IPS DF 6.9 (cell line): ENCODE data around the gene LGALS1.

Source experiments
- DNase-seq: peaks from one replicate; pipeline ENCODE4 v3.0.0-alpha.2; 2013; ENCODE audit warnings: low read depth, low spot score
- H3K27ac ChIP-seq: one replicate; pipeline ENCODE4 v1.5.1; 2013; ENCODE audit warnings: low read length, control low read depth
- H3K27me3 ChIP-seq: 2 replicates; pipeline ENCODE4 v1.6.1; 2013; ENCODE audit warnings: mild to moderate bottlenecking, low read length; ENCODE audit not compliant: control insufficient read depth, insufficient read depth
- H3K36me3 ChIP-seq: 2 replicates; pipeline ENCODE4 v1.6.1; 2013; ENCODE audit warnings: low read length; ENCODE audit not compliant: control insufficient read depth, insufficient read depth
- H3K4me1 ChIP-seq: 2 replicates; pipeline ENCODE4 v1.6.1; 2013; ENCODE audit warnings: low read length; ENCODE audit not compliant: control insufficient read depth, insufficient read depth
- H3K4me3 ChIP-seq: 2 replicates; pipeline ENCODE4 v1.5.1; 2013; ENCODE audit warnings: mild to moderate bottlenecking, low read length
- H3K9me3 ChIP-seq: 2 replicates; pipeline ENCODE4 v1.6.1; 2013; ENCODE audit warnings: low read length, inconsistent platforms; ENCODE audit not compliant: control insufficient read depth, insufficient read depth
- WGBS: extraction: QIAGEN DNeasy Blood & Tissue Kit; methylation state at CpG from one replicate; pipeline ENCODE4 v1.1.7; 2013; ENCODE audit warnings: mixed read lengths, missing lambda C conversion rate; ENCODE audit not compliant: insufficient read length, insufficient coverage; 5-methylcytosine and 5-hydroxymethylcytosine counted together

Gene LGALS1

DNA sequence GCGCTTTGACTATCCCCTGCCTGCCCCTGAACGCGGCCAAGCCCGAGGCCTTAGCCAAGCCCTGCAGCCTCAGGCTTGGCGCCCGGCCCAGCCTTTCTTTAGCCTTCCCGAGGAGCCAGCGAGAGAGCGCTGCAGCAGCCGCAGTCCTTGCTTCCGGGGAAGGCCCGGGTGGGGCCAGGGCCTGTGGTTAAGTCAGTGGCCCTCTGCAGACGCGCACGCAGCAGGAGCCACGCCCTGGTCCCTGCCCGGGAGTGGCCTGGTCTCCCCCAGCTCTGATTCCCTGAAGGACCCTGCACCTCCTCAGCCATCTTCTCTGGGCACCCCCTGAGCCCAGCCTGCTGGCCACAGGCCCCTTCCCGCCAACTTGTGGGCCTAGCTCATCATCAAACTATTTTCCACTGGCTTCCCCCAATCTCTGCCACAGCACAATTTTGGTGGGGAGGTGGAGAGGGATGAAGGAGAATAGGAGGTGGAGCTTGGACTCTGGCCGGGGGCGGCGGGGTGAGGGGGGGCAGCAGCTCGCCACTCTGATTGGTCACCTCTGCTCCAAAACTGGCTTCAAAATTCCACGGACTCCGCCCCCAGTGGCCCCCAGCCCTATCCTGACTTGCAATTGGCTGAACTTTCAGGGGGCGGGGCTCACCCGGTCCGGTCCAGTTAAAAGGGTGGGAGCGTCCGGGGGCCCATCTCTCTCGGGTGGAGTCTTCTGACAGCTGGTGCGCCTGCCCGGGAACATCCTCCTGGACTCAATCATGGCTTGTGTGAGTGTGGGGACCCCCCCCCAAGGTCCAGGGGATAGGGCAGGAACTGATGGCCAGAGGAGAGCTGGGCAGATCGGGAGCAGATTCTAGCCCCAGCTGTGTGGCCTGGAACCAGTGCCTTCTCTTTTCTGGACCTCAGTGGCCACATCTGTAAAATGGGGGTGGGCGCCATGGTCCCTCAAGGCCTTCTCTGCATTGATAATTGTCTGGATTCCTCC, at the start of gene LGALS1:
Gene LGALS1 (plus strand): TSS at position 686 of the 979 bp plus-strand sequence. CDS start 67 bp downstream, at position 753.
- Histone ChIP-seq H3K4me1 (peaks cover 12% of the 10 kb centered on the region), H3K9me3 (no peaks in the 10 kb centered on the region), H3K27ac (no peak within 1 kb of the TSS), H3K36me3 (peaks cover 3% of the 10 kb centered on the region; the same call in 1 of the 2 replicates), H3K27me3 (no peaks in the 10 kb centered on the region), H3K4me3 (peak within 1 kb of the TSS; percentile 5; the same call in 1 of the 2 replicates)
- WGBS, result no CpG with 5 or more reads among the region's 34 CpGs
- no peak for DNase-seq

- peaks cover 10% of the 10 kb centered on the region for H3K36me3 ChIP-seq
- no peak for DNase-seq
- H3K4me1 ChIP-seq, result peaks cover 4% of the 10 kb centered on the region; the same call in 1 of the 2 replicates
- no peak overlapping the region for H3K27ac ChIP-seq
- H3K9me3 ChIP-seq, result no peaks in the 10 kb centered on the region
- no peak overlapping the region for H3K4me3 ChIP-seq
- no peaks in the 10 kb centered on the region for H3K27me3 ChIP-seq
- no CpG with 5 or more reads among the region's 14 CpGs for WGBS
Observed at GRCh38 chr22:37625737-37626136, 49.7 kb upstream of the LGALS1 start.

GRCh38 chr22:37626144-37626543, 49.3 kb upstream of the LGALS1 start:
- DNase-seq, result no peak
- H3K4me3 ChIP-seq, result no peak overlapping the region
- H3K27me3 ChIP-seq, result no peaks in the 10 kb centered on the region
- H3K36me3 ChIP-seq, result peaks cover 8% of the 10 kb centered on the region
- H3K27ac ChIP-seq, result no peak overlapping the region
- H3K9me3 ChIP-seq, result no peaks in the 10 kb centered on the region
- peaks cover 4% of the 10 kb centered on the region; the same call in 1 of the 2 replicates for H3K4me1 ChIP-seq
- WGBS, result no CpG with 5 or more reads among the region's 11 CpGs

GRCh38 chr22:37626556-37627075, 48.8 kb upstream of the LGALS1 start:
- Histone ChIP-seq H3K27ac (no peak overlapping the region), H3K9me3 (no peaks in the 10 kb centered on the region), H3K36me3 (peaks cover 8% of the 10 kb centered on the region), H3K27me3 (no peaks in the 10 kb centered on the region), H3K4me1 (peaks cover 4% of the 10 kb centered on the region; the same call in 1 of the 2 replicates), H3K4me3 (no peak overlapping the region)
- DNase-seq, result no peak
- no CpG with 5 or more reads among the region's 13 CpGs for WGBS

- DNase-seq, result no peak
- H3K4me1 ChIP-seq, result peaks cover 4% of the 10 kb centered on the region; the same call in 1 of the 2 replicates
- no peaks in the 10 kb centered on the region for H3K9me3 ChIP-seq
- H3K36me3 ChIP-seq, result peaks cover 8% of the 10 kb centered on the region
- WGBS, result no CpG with 5 or more reads among the region's 7 CpGs
- H3K27me3 ChIP-seq, result no peaks in the 10 kb centered on the region
- no peak overlapping the region for H3K4me3 ChIP-seq
- H3K27ac ChIP-seq, result no peak overlapping the region
Observed at GRCh38 chr22:37627121-37627520, 48.3 kb upstream of the LGALS1 start.

DNA sequence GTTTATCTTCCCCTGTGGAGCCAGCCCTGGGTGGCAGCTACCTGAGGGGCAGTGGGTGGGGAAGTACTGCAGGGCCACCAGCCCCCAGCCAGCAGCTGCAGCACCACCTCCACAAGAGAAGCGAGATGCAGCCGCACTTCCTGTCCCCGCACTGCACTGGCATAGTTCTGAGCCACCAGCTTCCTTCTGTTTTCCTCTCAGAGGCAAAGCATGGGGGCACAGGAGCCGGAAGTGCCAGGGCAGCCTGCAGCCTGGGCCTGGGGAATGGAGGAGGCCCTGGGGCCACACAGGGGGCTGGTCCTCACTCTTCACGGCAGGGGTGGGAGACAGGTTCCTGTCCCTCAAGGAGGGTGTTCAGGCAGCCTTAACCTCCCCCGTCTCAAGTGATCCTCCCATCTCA, 47.9 kb upstream of the LGALS1 start:
- WGBS, result no CpG with 5 or more reads among the region's 6 CpGs
- Histone ChIP-seq H3K4me3 (no peak overlapping the region), H3K9me3 (no peaks in the 10 kb centered on the region), H3K27me3 (no peaks in the 10 kb centered on the region), H3K4me1 (peaks cover 4% of the 10 kb centered on the region; the same call in 1 of the 2 replicates), H3K36me3 (peaks cover 8% of the 10 kb centered on the region), H3K27ac (no peak overlapping the region)
- no peak for DNase-seq

- no CpG with 5 or more reads among the region's 8 CpGs for WGBS
Observed at GRCh38 chr22:37628830-37629229, 46.6 kb upstream of the LGALS1 start.

GRCh38 chr22:37629928-37630327, 45.5 kb upstream of the LGALS1 start:
- no peak for DNase-seq
- Histone ChIP-seq H3K4me1 (peaks cover 10% of the 10 kb centered on the region; the same call in 1 of the 2 replicates), H3K27ac (no peak overlapping the region), H3K27me3 (no peaks in the 10 kb centered on the region), H3K36me3 (peaks cover 5% of the 10 kb centered on the region), H3K9me3 (no peaks in the 10 kb centered on the region), H3K4me3 (no peak overlapping the region)
- no CpG with 5 or more reads among the region's 10 CpGs for WGBS

More at GRCh38 chr22:37628830-37629229, 46.6 kb upstream of the LGALS1 start:
- peaks cover 6% of the 10 kb centered on the region; the same call in 1 of the 2 replicates for H3K4me1 ChIP-seq
- DNase-seq, result no peak
- H3K4me3 ChIP-seq, result no peak overlapping the region
- H3K36me3 ChIP-seq, result peaks cover 5% of the 10 kb centered on the region
- H3K27me3 ChIP-seq, result no peaks in the 10 kb centered on the region
- H3K27ac ChIP-seq, result no peak overlapping the region
- no peaks in the 10 kb centered on the region for H3K9me3 ChIP-seq

GRCh38 chr22:37630839-37631435, 44.5 kb upstream of the LGALS1 start:
- H3K36me3 ChIP-seq, result no peaks in the 10 kb centered on the region; the same call in 1 of the 2 replicates
- no peak overlapping the region for H3K4me3 ChIP-seq
- no peaks in the 10 kb centered on the region for H3K27me3 ChIP-seq
- H3K27ac ChIP-seq, result no peak overlapping the region
- no peak for DNase-seq
- peaks cover 10% of the 10 kb centered on the region; the same call in 1 of the 2 replicates for H3K4me1 ChIP-seq
- no peaks in the 10 kb centered on the region for H3K9me3 ChIP-seq
- WGBS, result no CpG with 5 or more reads among the region's 9 CpGs
